Measurements from ENCODE around the gene KCTD2.

The KCTD2 gene

DNA sequence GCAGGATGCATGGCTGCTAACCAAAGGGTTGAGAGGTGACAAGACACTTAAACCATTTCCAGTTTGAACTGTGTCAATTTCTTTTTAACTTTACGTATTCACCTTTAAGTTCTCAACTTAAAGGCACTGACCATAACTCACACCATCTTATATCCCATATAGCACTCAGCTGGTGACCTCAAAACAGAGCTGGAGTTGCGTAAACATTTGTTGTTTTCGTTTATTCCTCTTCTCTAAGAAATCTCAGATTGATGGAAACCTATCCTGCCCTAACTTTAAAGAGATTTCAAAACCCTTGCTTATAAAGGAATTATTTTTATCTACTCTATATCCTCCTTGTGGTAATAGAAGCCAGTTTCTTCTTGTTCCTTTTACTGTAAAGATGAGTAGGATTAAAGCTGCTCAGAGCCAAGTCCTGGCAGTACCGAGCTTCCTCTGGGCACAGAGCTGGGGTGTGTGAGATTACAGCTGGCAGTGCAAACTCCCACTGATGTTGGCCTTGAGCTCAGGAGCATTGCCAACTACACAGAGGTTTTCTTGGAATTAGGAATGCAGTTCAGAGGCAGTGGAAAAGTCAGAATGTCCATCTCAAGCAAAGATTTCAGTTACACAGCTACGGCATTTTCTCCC is 1.3 kb downstream of the KCTD2 start:
- Histone ChIP-seq H3K4me3 (replicated peaks; ENCODE audit: insufficient read depth, low read length) (peak overlapping the region; percentile 90), H3K27me3 (ENCODE audit: insufficient read depth, poor library complexity, severe bottlenecking) (no peaks in the 10 kb centered on the region), H3K27ac (replicated peaks) (no peak overlapping the region)
- TF ChIP-seq POLR2AphosphoS5 (IDR thresholded peaks at IDR 0.05; ENCODE audit: low read depth) (no peak), GABPA (IDR thresholded peaks at IDR 0.05; ENCODE audit: low read depth) (no peak), CTCF (IDR thresholded peaks at IDR 0.05; ENCODE audit: insufficient read depth, low read length) (no peak), SPI1 (IDR thresholded peaks at IDR 0.05; ENCODE audit: borderline replicate concordance, low read depth) (no peak)
- TF ChIP-seq, protein P1, sequence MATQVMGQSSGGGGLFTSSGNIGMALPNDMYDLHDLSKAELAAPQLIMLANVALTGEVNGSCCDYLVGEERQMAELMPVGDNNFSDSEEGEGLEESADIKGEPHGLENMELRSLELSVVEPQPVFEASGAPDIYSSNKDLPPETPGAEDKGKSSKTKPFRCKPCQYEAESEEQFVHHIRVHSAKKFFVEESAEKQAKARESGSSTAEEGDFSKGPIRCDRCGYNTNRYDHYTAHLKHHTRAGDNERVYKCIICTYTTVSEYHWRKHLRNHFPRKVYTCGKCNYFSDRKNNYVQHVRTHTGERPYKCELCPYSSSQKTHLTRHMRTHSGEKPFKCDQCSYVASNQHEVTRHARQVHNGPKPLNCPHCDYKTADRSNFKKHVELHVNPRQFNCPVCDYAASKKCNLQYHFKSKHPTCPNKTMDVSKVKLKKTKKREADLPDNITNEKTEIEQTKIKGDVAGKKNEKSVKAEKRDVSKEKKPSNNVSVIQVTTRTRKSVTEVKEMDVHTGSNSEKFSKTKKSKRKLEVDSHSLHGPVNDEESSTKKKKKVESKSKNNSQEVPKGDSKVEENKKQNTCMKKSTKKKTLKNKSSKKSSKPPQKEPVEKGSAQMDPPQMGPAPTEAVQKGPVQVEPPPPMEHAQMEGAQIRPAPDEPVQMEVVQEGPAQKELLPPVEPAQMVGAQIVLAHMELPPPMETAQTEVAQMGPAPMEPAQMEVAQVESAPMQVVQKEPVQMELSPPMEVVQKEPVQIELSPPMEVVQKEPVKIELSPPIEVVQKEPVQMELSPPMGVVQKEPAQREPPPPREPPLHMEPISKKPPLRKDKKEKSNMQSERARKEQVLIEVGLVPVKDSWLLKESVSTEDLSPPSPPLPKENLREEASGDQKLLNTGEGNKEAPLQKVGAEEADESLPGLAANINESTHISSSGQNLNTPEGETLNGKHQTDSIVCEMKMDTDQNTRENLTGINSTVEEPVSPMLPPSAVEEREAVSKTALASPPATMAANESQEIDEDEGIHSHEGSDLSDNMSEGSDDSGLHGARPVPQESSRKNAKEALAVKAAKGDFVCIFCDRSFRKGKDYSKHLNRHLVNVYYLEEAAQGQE (IDR thresholded peaks at IDR 0.05; ENCODE audit: insufficient replicate concordance, low read depth), result no peak
- no peak for DNase-seq (ENCODE audit: low read depth in 1 of 2, low spot score in 1 of 2)

DNA sequence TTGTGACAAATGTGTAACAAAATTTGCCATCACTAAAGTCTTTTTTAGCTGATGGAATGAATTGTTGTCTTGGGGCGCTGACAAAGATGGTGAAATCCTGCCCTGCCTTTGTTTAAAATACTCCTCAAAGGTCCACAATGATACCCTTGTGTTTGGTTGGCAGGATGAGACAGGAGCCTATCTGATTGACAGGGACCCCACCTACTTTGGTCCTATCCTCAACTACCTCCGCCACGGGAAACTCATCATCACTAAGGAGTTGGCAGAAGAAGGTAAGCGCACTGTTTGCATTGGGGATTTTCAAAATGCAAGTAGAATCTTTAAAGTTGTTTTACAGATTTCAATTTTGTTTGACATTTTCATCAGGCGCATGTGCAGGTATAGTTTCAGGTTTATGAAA is 2.0 kb downstream of the KCTD2 start:
- TF ChIP-seq GABPA (IDR thresholded peaks at IDR 0.05; ENCODE audit: low read depth), result no peak
- no peak for TF ChIP-seq CTCF (IDR thresholded peaks at IDR 0.05; ENCODE audit: insufficient read depth, low read length)
- DNase-seq (ENCODE audit: low read depth in 1 of 2, low spot score in 1 of 2), result no peak
- Histone ChIP-seq H3K27ac (replicated peaks) (no peak overlapping the region), H3K27me3 (ENCODE audit: insufficient read depth, poor library complexity, severe bottlenecking) (no peaks in the 10 kb centered on the region), H3K4me3 (replicated peaks; ENCODE audit: insufficient read depth, low read length) (no peak overlapping the region)

- Histone ChIP-seq H3K27ac (replicated peaks) (no peak overlapping the region), H3K27me3 (ENCODE audit: insufficient read depth, poor library complexity, severe bottlenecking) (no peaks in the 10 kb centered on the region), H3K4me3 (replicated peaks; ENCODE audit: insufficient read depth, low read length) (no peak overlapping the region)
- DNase-seq (ENCODE audit: low read depth in 1 of 2, low spot score in 1 of 2), result no peak
- TF ChIP-seq CTCF (IDR thresholded peaks at IDR 0.05; ENCODE audit: insufficient read depth, low read length) (no peak), POLR2AphosphoS5 (IDR thresholded peaks at IDR 0.05; ENCODE audit: low read depth) (no peak), GABPA (IDR thresholded peaks at IDR 0.05; ENCODE audit: low read depth) (no peak), SPI1 (IDR thresholded peaks at IDR 0.05; ENCODE audit: borderline replicate concordance, low read depth) (no peak)
- TF ChIP-seq, protein P1 (IDR thresholded peaks at IDR 0.05; ENCODE audit: insufficient replicate concordance, low read depth), result no peak
Measured at GRCh38 chr17:75049706-75050105, 2.7 kb downstream of the KCTD2 start.

DNA sequence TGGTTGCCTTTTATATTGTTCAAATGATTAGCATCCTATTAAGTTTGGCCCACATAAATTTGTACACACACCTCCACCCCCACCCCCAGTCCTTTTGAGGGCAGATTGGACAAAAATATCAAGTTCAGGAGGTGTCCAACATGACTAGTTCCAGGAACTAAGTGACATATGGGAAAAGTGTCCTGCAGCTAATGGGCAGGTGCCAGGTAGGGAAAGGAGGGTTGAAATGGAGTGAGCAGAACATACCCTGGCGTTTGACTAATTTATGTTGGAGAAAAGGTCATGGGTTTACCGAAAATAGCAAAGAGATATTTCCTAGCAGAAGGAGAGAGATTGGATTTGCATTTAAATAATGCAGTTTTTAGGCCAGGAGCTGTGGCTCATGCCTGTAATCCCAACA is 4.9 kb downstream of the KCTD2 start:
- TF ChIP-seq, protein P1 (IDR thresholded peaks at IDR 0.05; ENCODE audit: insufficient replicate concordance, low read depth), result no peak
- TF ChIP-seq SPI1 (IDR thresholded peaks at IDR 0.05; ENCODE audit: borderline replicate concordance, low read depth), result no peak
- TF ChIP-seq POLR2AphosphoS5 (IDR thresholded peaks at IDR 0.05; ENCODE audit: low read depth), result no peak
- no peak for TF ChIP-seq CTCF (IDR thresholded peaks at IDR 0.05; ENCODE audit: insufficient read depth, low read length)
- no peak for TF ChIP-seq GABPA (IDR thresholded peaks at IDR 0.05; ENCODE audit: low read depth)
- no peak overlapping the region for H3K4me3 ChIP-seq (replicated peaks; ENCODE audit: insufficient read depth, low read length)
- no peak overlapping the region for H3K27ac ChIP-seq (replicated peaks)
- H3K27me3 ChIP-seq (ENCODE audit: insufficient read depth, poor library complexity, severe bottlenecking), result no peaks in the 10 kb centered on the region
- DNase-seq (ENCODE audit: low read depth in 1 of 2, low spot score in 1 of 2), result no peak
